ENCODE data around the gene FTSJ1. TPM values are rescaled to one million over a fixed set of nuclear protein-coding genes. Genes with fewer than 3 reads are reported as not detected.

Gene FTSJ1
- total and polyA plus RNA-seq, 2 experiments from 2014 or later, result 42.8 to 76.3 TPM

- no peak for TF ChIP-seq ETS1 (IDR thresholded peaks at IDR 0.05)
Observed at GRCh38 chrX:48505481-48505880, 29.5 kb downstream of the FTSJ1 start (continued).

GRCh38 chrX:48507246-48507645 lies 31.2 kb downstream of the FTSJ1 start:
- H3K4me2 ChIP-seq, result no peak overlapping the region
- no peak for ATAC-seq
- peaks cover 4% of the 10 kb centered on the region for H3K27me3 Mint-ChIP-seq (ENCODE audit: insufficient read depth, low read depth, poor library complexity)

More at GRCh38 chrX:48507246-48507645, 31.2 kb downstream of the FTSJ1 start:
- no peak for DNase-seq (ENCODE audit: low spot score)
- Histone ChIP-seq H3K4me3 (no peak overlapping the region), H3K27ac (ENCODE audit: low read depth) (no peak overlapping the region), H3K9me2 (ENCODE audit: insufficient read depth) (no peaks in the 10 kb centered on the region), H3F3A (replicated peaks; ENCODE audit: low read depth) (no peaks in the 10 kb centered on the region), H3K4me1 (ENCODE audit: insufficient read depth) (no peaks in the 10 kb centered on the region), H3K27me3 (ENCODE audit: insufficient read depth) (no peaks in the 10 kb centered on the region), H2AFZ (no peak overlapping the region), H4K20me1 (replicated peaks; ENCODE audit: insufficient read depth) (no peaks in the 10 kb centered on the region), H3K36me3 (ENCODE audit: insufficient read depth) (no peaks in the 10 kb centered on the region), H3K79me2 (replicated peaks; ENCODE audit: insufficient read depth) (no peaks in the 10 kb centered on the region)
- TF ChIP-seq ETS1 (IDR thresholded peaks at IDR 0.05), result no peak
- no peak for TF ChIP-seq CREB1 (CRISPR knock-in tag; IDR thresholded peaks at IDR 0.05; ENCODE audit: low read depth)
- TF ChIP-seq ZNF114 (CRISPR knock-in tag; IDR thresholded peaks at IDR 0.05), result no peak
- TF ChIP-seq ZNF462 (CRISPR knock-in tag; IDR thresholded peaks at IDR 0.05), result no peak
- no peak for TF ChIP-seq EZH2phosphoT487 (IDR thresholded peaks at IDR 0.05; ENCODE audit: unreplicated experiment)
- TF ChIP-seq POLR2AphosphoS5 (IDR thresholded peaks at IDR 0.05; ENCODE audit: low read depth), result no peak
- no peak for TF ChIP-seq EZH2 (IDR thresholded peaks at IDR 0.05; ENCODE audit: low read depth, unreplicated experiment)
- H3K36me3 Mint-ChIP-seq (ENCODE audit: low read depth), result no peaks in the 10 kb centered on the region; the same call in 2 of the 3 replicates
- H3K4me3 Mint-ChIP-seq, result peak overlapping the region; percentile 33; the same call in 1 of the 3 replicates
- H3K27ac Mint-ChIP-seq, result no peak overlapping the region
- no peaks in the 10 kb centered on the region for H3K9me3 Mint-ChIP-seq
- peaks cover 3% of the 10 kb centered on the region; the same call in 1 of the 3 replicates for H3K4me1 Mint-ChIP-seq
